Trophoblast cell (in vitro differentiated cells and primary cell): ENCODE measurements around the gene THSD4.

Source experiments
- DNase-seq, 2 donors: peaks; one replicate each; pipeline ENCODE4 v3.0.0-alpha.2; 2016
- H2AFZ ChIP-seq: 2 replicates; pipeline ENCODE4 v1.6.1; 2013; ENCODE audit warnings: low read length, moderate library complexity, mild to moderate bottlenecking; ENCODE audit not compliant: insufficient read depth, poor library complexity
- H2AK5ac ChIP-seq: 2 replicates; pipeline ENCODE4 v1.6.1; 2013; ENCODE audit warnings: mild to moderate bottlenecking, low read length
- H2BK120ac ChIP-seq: 2 replicates; pipeline ENCODE4 v1.6.1; 2013; ENCODE audit warnings: low read length, mild to moderate bottlenecking, moderate library complexity; ENCODE audit not compliant: insufficient read depth, poor library complexity
- H2BK12ac ChIP-seq: 2 replicates; pipeline ENCODE4 v1.6.1; 2013; ENCODE audit warnings: mild to moderate bottlenecking, low read length, moderate library complexity
- H2BK5ac ChIP-seq: 2 replicates; pipeline ENCODE4 v1.6.1; 2013; ENCODE audit warnings: low read length, low read depth, moderate library complexity, mild to moderate bottlenecking; ENCODE audit not compliant: poor library complexity
- H3K14ac ChIP-seq: 2 replicates; pipeline ENCODE4 v1.6.1; 2013; ENCODE audit warnings: mild to moderate bottlenecking, low read length
- H3K18ac ChIP-seq: 2 replicates; pipeline ENCODE4 v1.6.1; 2013; ENCODE audit warnings: mild to moderate bottlenecking, low read length
- H3K23ac ChIP-seq: 2 replicates; pipeline ENCODE4 v1.6.1; 2013; ENCODE audit warnings: low read length
- H3K27ac ChIP-seq: 2 replicates; pipeline ENCODE4 v1.5.1; 2013; ENCODE audit warnings: low read depth, mild to moderate bottlenecking, inconsistent platforms, low read length, moderate library complexity
- H3K27me3 ChIP-seq: 2 replicates; pipeline ENCODE4 v1.6.1; 2013; ENCODE audit warnings: inconsistent platforms, mild to moderate bottlenecking, low read length, moderate library complexity; ENCODE audit not compliant: insufficient read depth
- H3K36me3 ChIP-seq, 2 experiments: 1 replicate in 1 of 2; 2 replicates in 1 of 2; pipeline ENCODE4 v1.6.1; 2013; ENCODE audit warnings: low read length in 2 of 2, mild to moderate bottlenecking in 2 of 2, moderate library complexity in 1 of 2; ENCODE audit not compliant: insufficient read depth in 2 of 2, control insufficient read depth in 1 of 2
- H3K4ac ChIP-seq: 2 replicates; pipeline ENCODE4 v1.6.1; 2013; ENCODE audit warnings: low read depth, mild to moderate bottlenecking, low read length, moderate library complexity
- H3K4me1 ChIP-seq, 2 experiments: 1 replicate in 1 of 2; 2 replicates in 1 of 2; pipeline ENCODE4 v1.6.1; 2013; ENCODE audit warnings: low read length in 2 of 2, mild to moderate bottlenecking in 2 of 2, moderate library complexity in 1 of 2; ENCODE audit not compliant: insufficient read depth in 2 of 2, control insufficient read depth in 1 of 2
- H3K4me2 ChIP-seq: 2 replicates; pipeline ENCODE4 v1.6.1; 2013; ENCODE audit warnings: inconsistent platforms, mild to moderate bottlenecking, low read length, moderate library complexity
- H3K4me3 ChIP-seq: 2 replicates; pipeline ENCODE4 v1.5.1; 2013; ENCODE audit warnings: mild to moderate bottlenecking, low read depth, low read length, inconsistent platforms
- H3K79me1 ChIP-seq: one replicate; pipeline ENCODE4 v1.6.1; 2013; ENCODE audit warnings: low read length
- H3K79me2 ChIP-seq: 2 replicates; pipeline ENCODE4 v1.6.1; 2013; ENCODE audit warnings: low read length, mild to moderate bottlenecking; ENCODE audit not compliant: control insufficient read depth, insufficient read depth, poor library complexity
- H3K9ac ChIP-seq: 2 replicates; pipeline ENCODE4 v1.6.1; 2013; ENCODE audit warnings: mild to moderate bottlenecking, low read length
- H3K9me3 ChIP-seq: 2 replicates; pipeline ENCODE4 v1.6.1; 2013; ENCODE audit warnings: low read depth, mild to moderate bottlenecking, control low read depth, inconsistent platforms, low read length; ENCODE audit not compliant: insufficient read depth
- H4K12ac ChIP-seq: 2 replicates; pipeline ENCODE4 v1.6.1; 2013; ENCODE audit warnings: low read depth, mild to moderate bottlenecking, low read length, moderate library complexity
- H4K8ac ChIP-seq: 2 replicates; pipeline ENCODE4 v1.6.1; 2013; ENCODE audit warnings: low read depth, mild to moderate bottlenecking, low read length, moderate library complexity
- H4K91ac ChIP-seq: one replicate; pipeline ENCODE4 v1.6.1; 2013; ENCODE audit warnings: low read depth, mild to moderate bottlenecking, low read length, moderate library complexity
- WGBS: extraction: QIAGEN DNeasy Blood & Tissue Kit; methylation state at CpG from one replicate; pipeline ENCODE4 v1.1.7; 2013; ENCODE audit warnings: missing lambda C conversion rate; ENCODE audit not compliant: insufficient read length, insufficient coverage; ENCODE audit errors: extremely low coverage; 5-methylcytosine and 5-hydroxymethylcytosine counted together

THSD4 gene

GRCh38 chr15:71779073-71779797 lies 664.0 kb downstream of the THSD4 start:
- no CpG with 5 or more reads among the region's 6 CpGs for WGBS
- Histone ChIP-seq H2BK5ac (no peak overlapping the region), H3K18ac (no peak overlapping the region), H2BK12ac (no peak overlapping the region), H3K79me1 (peaks cover 2% of the 10 kb centered on the region), H4K8ac (no peak overlapping the region), H2AK5ac (no peak overlapping the region), H3K27ac (no peak overlapping the region), H3K9me3 (no peaks in the 10 kb centered on the region), H2BK120ac (no peak overlapping the region), H3K27me3 (no peaks in the 10 kb centered on the region), H3K9ac (no peak overlapping the region), H3K4me2 (no peak overlapping the region), H3K79me2 (no peaks in the 10 kb centered on the region), H3K14ac (no peak overlapping the region), H3K4ac (no peak overlapping the region), H4K91ac (no peak overlapping the region), H3K4me3 (no peak overlapping the region), H3K36me3 (no peaks in the 10 kb centered on the region), H4K12ac (no peak overlapping the region), H2AFZ (no peak overlapping the region), H3K23ac (no peak overlapping the region), H3K4me1 (peaks cover 4 to 5% of the 10 kb centered on the region in 2 experiments)
- no peak for DNase-seq

GRCh38 chr15:71780115-71780976 lies 665.1 kb downstream of the THSD4 start:
- Histone ChIP-seq H3K79me2 (no peaks in the 10 kb centered on the region), H4K91ac (no peak overlapping the region), H3K4me2 (no peak overlapping the region), H4K8ac (no peak overlapping the region), H3K79me1 (peaks cover 2% of the 10 kb centered on the region), H3K4me1 (peaks cover 4 to 5% of the 10 kb centered on the region in 2 experiments), H3K14ac (no peak overlapping the region), H3K9me3 (no peaks in the 10 kb centered on the region), H3K4me3 (no peak overlapping the region), H2BK5ac (no peak overlapping the region), H3K27me3 (no peaks in the 10 kb centered on the region), H4K12ac (no peak overlapping the region), H2BK120ac (no peak overlapping the region), H2AK5ac (no peak overlapping the region), H2AFZ (peak overlapping the region; percentile 45), H3K9ac (no peak overlapping the region), H3K18ac (no peak overlapping the region), H3K23ac (no peak overlapping the region), H3K27ac (no peak overlapping the region), H2BK12ac (no peak overlapping the region), H3K4ac (no peak overlapping the region), H3K36me3 (no peaks in the 10 kb centered on the region)
- no CpG with 5 or more reads among the region's 13 CpGs for WGBS
- DNase-seq: peak in 1 of 2 donors; percentile 68

GRCh38 chr15:71781179-71781964 lies 666.1 kb downstream of the THSD4 start:
- no peaks in the 10 kb centered on the region for H3K36me3 ChIP-seq
- no peak overlapping the region for H2BK5ac ChIP-seq
- no peaks in the 10 kb centered on the region for H3K9me3 ChIP-seq
- H3K18ac ChIP-seq: no peak overlapping the region
- DNase-seq: no peak
- H3K4me3 ChIP-seq: no peak overlapping the region
- H4K12ac ChIP-seq: no peak overlapping the region
- H4K91ac ChIP-seq: no peak overlapping the region
- H2BK12ac ChIP-seq: no peak overlapping the region
- H3K9ac ChIP-seq: no peak overlapping the region
- H3K14ac ChIP-seq: no peak overlapping the region
- no peaks in the 10 kb centered on the region for H3K79me2 ChIP-seq
- H3K79me1 ChIP-seq: peaks cover 2% of the 10 kb centered on the region
- no CpG with 5 or more reads among the region's 9 CpGs for WGBS
- H2AK5ac ChIP-seq: no peak overlapping the region
- no peak overlapping the region for H2AFZ ChIP-seq
- no peak overlapping the region for H2BK120ac ChIP-seq
- H3K4me1 ChIP-seq: peaks cover 4 to 5% of the 10 kb centered on the region in 2 experiments
- H4K8ac ChIP-seq: no peak overlapping the region
- no peak overlapping the region for H3K23ac ChIP-seq
- H3K4me2 ChIP-seq: no peak overlapping the region
- no peak overlapping the region for H3K4ac ChIP-seq
- H3K27me3 ChIP-seq: no peaks in the 10 kb centered on the region
- no peak overlapping the region for H3K27ac ChIP-seq

DNA sequence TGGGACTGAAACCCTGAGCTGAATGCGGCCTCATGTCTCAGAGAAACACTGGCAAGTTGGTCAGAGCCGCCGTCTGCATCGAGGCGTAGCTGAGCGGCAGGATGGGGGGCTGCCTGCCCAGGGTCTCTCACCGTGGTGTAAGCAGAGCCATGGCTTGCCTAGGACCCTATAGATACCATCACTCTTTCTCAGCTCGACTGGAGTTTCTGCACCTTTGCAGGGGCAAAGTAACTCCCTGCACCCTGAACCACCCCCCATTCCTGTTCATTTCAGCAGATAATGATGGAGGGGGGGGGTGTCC lies 666.6 kb downstream of the THSD4 start:
- H2BK5ac ChIP-seq: no peak overlapping the region
- H2BK12ac ChIP-seq: no peak overlapping the region
- DNase-seq: no peak
- H3K27me3 ChIP-seq: no peaks in the 10 kb centered on the region
- H2AK5ac ChIP-seq: no peak overlapping the region
- no peak overlapping the region for H4K12ac ChIP-seq
- no peak overlapping the region for H3K4me3 ChIP-seq
- no peak overlapping the region for H3K9ac ChIP-seq
- no peak overlapping the region for H2AFZ ChIP-seq
- no CpG with 5 or more reads among the region's 8 CpGs for WGBS
- no peak overlapping the region for H2BK120ac ChIP-seq
- H4K8ac ChIP-seq: no peak overlapping the region
- no peaks in the 10 kb centered on the region for H3K36me3 ChIP-seq
- H3K4me2 ChIP-seq: no peak overlapping the region
- H3K9me3 ChIP-seq: no peaks in the 10 kb centered on the region
- H3K79me1 ChIP-seq: peaks cover 2% of the 10 kb centered on the region
- no peak overlapping the region for H3K14ac ChIP-seq
- peaks cover 4 to 5% of the 10 kb centered on the region in 2 experiments for H3K4me1 ChIP-seq
- H3K79me2 ChIP-seq: no peaks in the 10 kb centered on the region
- no peak overlapping the region for H3K4ac ChIP-seq
- no peak overlapping the region for H4K91ac ChIP-seq
- no peak overlapping the region for H3K27ac ChIP-seq
- no peak overlapping the region for H3K23ac ChIP-seq
- no peak overlapping the region for H3K18ac ChIP-seq
